Stimulated activated CD4-positive, alpha-beta T cell treated with anti-CD3 and anti-CD28 coated beads, Interleukin-15, amount 100 ng/mL, for 1 hour (primary cell): ENCODE measurements around the gene HEXIM1.
A peak's percentile ranks its signal among the peaks of the same experiment; 100 is the strongest.

Experiments
- DNase-seq, 2 donors: peaks; one replicate each; pipeline ENCODE4 v3.0.0-alpha.2; 2020; ENCODE audit warnings: low read depth in 1 of 2, low spot score in 1 of 2

Gene HEXIM1

GRCh38 chr17:45148183-45149036 lies at the start of gene HEXIM1:
TSS of gene HEXIM1 (plus strand) at chr17:45148475. CDS start at chr17:45149191, 716 bp downstream.
- DNase-seq = peak; percentile 98

- DNase-seq = peak; percentile 33 to 54
These were observed 49.2 kb upstream of the HEXIM1 start for GRCh38 chr17:45098869-45099616.

GRCh38 chr17:45101546-45101882 lies 46.8 kb upstream of the HEXIM1 start:
- DNase-seq = no peak

- DNase-seq = no peak
These were observed 46.1 kb upstream of the HEXIM1 start for GRCh38 chr17:45101883-45102811.

GRCh38 chr17:45102856-45103255 lies 45.4 kb upstream of the HEXIM1 start:
- no peak for DNase-seq

- no peak for DNase-seq
These were observed 44.9 kb upstream of the HEXIM1 start for GRCh38 chr17:45103269-45103795.

GRCh38 chr17:45104029-45104428 lies 44.2 kb upstream of the HEXIM1 start:
- DNase-seq = no peak

- no peak for DNase-seq
These were observed 43.8 kb upstream of the HEXIM1 start for GRCh38 chr17:45104497-45104896.

GRCh38 chr17:45104907-45105624 lies 43.2 kb upstream of the HEXIM1 start:
- DNase-seq = no peak

GRCh38 chr17:45106096-45106495 lies 42.2 kb upstream of the HEXIM1 start:
- no peak for DNase-seq

GRCh38 chr17:45106582-45106981 lies 41.7 kb upstream of the HEXIM1 start:
- DNase-seq = no peak

- no peak for DNase-seq
These were observed 40.8 kb upstream of the HEXIM1 start for GRCh38 chr17:45107293-45108010.

GRCh38 chr17:45108051-45108450 lies 40.2 kb upstream of the HEXIM1 start:
- no peak for DNase-seq

GRCh38 chr17:45108595-45109521 lies 39.4 kb upstream of the HEXIM1 start:
- no peak for DNase-seq

GRCh38 chr17:45110676-45111611 lies 37.3 kb upstream of the HEXIM1 start:
- no peak for DNase-seq

GRCh38 chr17:45111850-45112249 lies 36.4 kb upstream of the HEXIM1 start:
- no peak for DNase-seq

- DNase-seq = no peak
These were observed 35.5 kb upstream of the HEXIM1 start for GRCh38 chr17:45112559-45113423.
